T-helper 1 cell treated with Interleukin-12 subunit alpha and Interleukin-12 subunit beta and Interleukin-4 antibody, amounts not matched to agents 30 μg/mL and 1 μg/mL, for 36 hours (primary cell): ENCODE data around the gene SLMAP.

Source experiments
- H3K27ac Mint-ChIP-seq: one replicate; pipeline ENCODE4 v1.8.0; 2021; ENCODE audit warnings: mild to moderate bottlenecking, mixed read lengths
- H3K27me3 Mint-ChIP-seq: one replicate; pipeline ENCODE4 v1.8.0; 2021; ENCODE audit warnings: low read depth, mixed read lengths
- H3K36me3 Mint-ChIP-seq: one replicate; pipeline ENCODE4 v1.8.0; 2021; ENCODE audit warnings: low read depth, mixed read lengths
- H3K4me1 Mint-ChIP-seq: one replicate; pipeline ENCODE4 v1.8.0; 2021; ENCODE audit warnings: low read depth, mixed read lengths
- H3K4me3 Mint-ChIP-seq: one replicate; pipeline ENCODE4 v1.8.0; 2021; ENCODE audit warnings: mild to moderate bottlenecking, moderate library complexity, mixed read lengths
- H3K9me3 Mint-ChIP-seq: one replicate; pipeline ENCODE4 v1.8.0; 2021; ENCODE audit warnings: mixed read lengths

The SLMAP gene

GRCh38 chr3:57928511-57928910 is 172.4 kb downstream of the SLMAP start:
- H3K4me1 Mint-ChIP-seq, result peaks cover 2% of the 10 kb centered on the region
- H3K36me3 Mint-ChIP-seq, result peaks cover 23% of the 10 kb centered on the region
- H3K27me3 Mint-ChIP-seq, result no peaks in the 10 kb centered on the region
- no peak overlapping the region for H3K27ac Mint-ChIP-seq
- H3K9me3 Mint-ChIP-seq, result no peaks in the 10 kb centered on the region
- H3K4me3 Mint-ChIP-seq, result no peak overlapping the region

GRCh38 chr3:57929988-57930387 is 173.9 kb downstream of the SLMAP start:
- no peaks in the 10 kb centered on the region for H3K9me3 Mint-ChIP-seq
- no peak overlapping the region for H3K4me3 Mint-ChIP-seq
- H3K36me3 Mint-ChIP-seq, result peaks cover 23% of the 10 kb centered on the region
- no peaks in the 10 kb centered on the region for H3K27me3 Mint-ChIP-seq
- no peak overlapping the region for H3K27ac Mint-ChIP-seq
- H3K4me1 Mint-ChIP-seq, result peaks cover 2% of the 10 kb centered on the region

- H3K9me3 Mint-ChIP-seq, result no peaks in the 10 kb centered on the region
Observed at GRCh38 chr3:57933602-57934001, 177.5 kb downstream of the SLMAP start.

GRCh38 chr3:57934373-57934772 is 178.3 kb downstream of the SLMAP start:
- Mint-ChIP-seq H3K4me1 (peaks cover 2% of the 10 kb centered on the region), H3K9me3 (no peaks in the 10 kb centered on the region), H3K27me3 (no peaks in the 10 kb centered on the region)

More at GRCh38 chr3:57933602-57934001, 177.5 kb downstream of the SLMAP start:
- peaks cover 2% of the 10 kb centered on the region for H3K4me1 Mint-ChIP-seq
- H3K36me3 Mint-ChIP-seq, result peaks cover 8% of the 10 kb centered on the region
- H3K4me3 Mint-ChIP-seq, result no peak overlapping the region
- no peaks in the 10 kb centered on the region for H3K27me3 Mint-ChIP-seq
- H3K27ac Mint-ChIP-seq, result no peak overlapping the region

GRCh38 chr3:57935539-57935938 is 179.4 kb downstream of the SLMAP start:
- Mint-ChIP-seq H3K4me1 (peaks cover 2% of the 10 kb centered on the region), H3K27ac (no peak overlapping the region), H3K4me3 (no peak overlapping the region), H3K36me3 (peaks cover 8% of the 10 kb centered on the region), H3K9me3 (no peaks in the 10 kb centered on the region), H3K27me3 (no peaks in the 10 kb centered on the region)

More at GRCh38 chr3:57934373-57934772, 178.3 kb downstream of the SLMAP start:
- Mint-ChIP-seq H3K36me3 (peaks cover 8% of the 10 kb centered on the region), H3K4me3 (no peak overlapping the region), H3K27ac (no peak overlapping the region)

- H3K9me3 Mint-ChIP-seq, result no peaks in the 10 kb centered on the region
- H3K4me3 Mint-ChIP-seq, result no peak overlapping the region
- no peaks in the 10 kb centered on the region for H3K27me3 Mint-ChIP-seq
- H3K4me1 Mint-ChIP-seq, result peaks cover 2% of the 10 kb centered on the region
- peaks cover 5% of the 10 kb centered on the region for H3K36me3 Mint-ChIP-seq
- no peak overlapping the region for H3K27ac Mint-ChIP-seq
Observed at GRCh38 chr3:57937092-57937491, 181.0 kb downstream of the SLMAP start.

- H3K4me3 Mint-ChIP-seq, result no peak overlapping the region
- no peak overlapping the region for H3K27ac Mint-ChIP-seq
- no peaks in the 10 kb centered on the region for H3K4me1 Mint-ChIP-seq
- H3K27me3 Mint-ChIP-seq, result no peaks in the 10 kb centered on the region
- no peaks in the 10 kb centered on the region for H3K36me3 Mint-ChIP-seq
- H3K9me3 Mint-ChIP-seq, result no peaks in the 10 kb centered on the region
Observed at GRCh38 chr3:57939775-57940174, 183.7 kb downstream of the SLMAP start.

- H3K4me1 Mint-ChIP-seq, result no peaks in the 10 kb centered on the region
- no peaks in the 10 kb centered on the region for H3K9me3 Mint-ChIP-seq
- no peak overlapping the region for H3K27ac Mint-ChIP-seq
- H3K36me3 Mint-ChIP-seq, result no peaks in the 10 kb centered on the region
- H3K27me3 Mint-ChIP-seq, result no peaks in the 10 kb centered on the region
- H3K4me3 Mint-ChIP-seq, result no peak overlapping the region
Observed at GRCh38 chr3:57942388-57942787, 186.3 kb downstream of the SLMAP start.

- H3K9me3 Mint-ChIP-seq, result no peaks in the 10 kb centered on the region
- no peaks in the 10 kb centered on the region for H3K27me3 Mint-ChIP-seq
- H3K4me3 Mint-ChIP-seq, result no peak overlapping the region
- no peaks in the 10 kb centered on the region for H3K4me1 Mint-ChIP-seq
- no peaks in the 10 kb centered on the region for H3K36me3 Mint-ChIP-seq
- no peak overlapping the region for H3K27ac Mint-ChIP-seq
Observed at GRCh38 chr3:57942872-57943283, 186.8 kb downstream of the SLMAP start.

- H3K4me3 Mint-ChIP-seq, result no peak overlapping the region
- H3K4me1 Mint-ChIP-seq, result no peaks in the 10 kb centered on the region
- H3K9me3 Mint-ChIP-seq, result no peaks in the 10 kb centered on the region
- H3K27ac Mint-ChIP-seq, result no peak overlapping the region
- no peaks in the 10 kb centered on the region for H3K27me3 Mint-ChIP-seq
- H3K36me3 Mint-ChIP-seq, result no peaks in the 10 kb centered on the region
Observed at GRCh38 chr3:57943525-57944495, 187.7 kb downstream of the SLMAP start.

GRCh38 chr3:57946970-57947381 is 190.9 kb downstream of the SLMAP start:
- H3K27ac Mint-ChIP-seq, result no peak overlapping the region
- H3K27me3 Mint-ChIP-seq, result no peaks in the 10 kb centered on the region
- H3K4me3 Mint-ChIP-seq, result no peak overlapping the region
- no peaks in the 10 kb centered on the region for H3K36me3 Mint-ChIP-seq
- H3K4me1 Mint-ChIP-seq, result no peaks in the 10 kb centered on the region
- H3K9me3 Mint-ChIP-seq, result no peaks in the 10 kb centered on the region

- H3K27ac Mint-ChIP-seq, result no peak overlapping the region
- no peaks in the 10 kb centered on the region for H3K9me3 Mint-ChIP-seq
- H3K36me3 Mint-ChIP-seq, result no peaks in the 10 kb centered on the region
- no peaks in the 10 kb centered on the region for H3K27me3 Mint-ChIP-seq
- no peaks in the 10 kb centered on the region for H3K4me1 Mint-ChIP-seq
- H3K4me3 Mint-ChIP-seq, result no peak overlapping the region
Observed at GRCh38 chr3:57948080-57948671, 192.1 kb downstream of the SLMAP start.

- H3K4me1 Mint-ChIP-seq, result no peaks in the 10 kb centered on the region
- no peak overlapping the region for H3K4me3 Mint-ChIP-seq
- H3K36me3 Mint-ChIP-seq, result no peaks in the 10 kb centered on the region
- no peaks in the 10 kb centered on the region for H3K27me3 Mint-ChIP-seq
- H3K9me3 Mint-ChIP-seq, result no peaks in the 10 kb centered on the region
- no peak overlapping the region for H3K27ac Mint-ChIP-seq
Observed at GRCh38 chr3:57948781-57949242, 192.7 kb downstream of the SLMAP start.

GRCh38 chr3:57949344-57949743 is 193.2 kb downstream of the SLMAP start:
- Mint-ChIP-seq H3K4me1 (no peaks in the 10 kb centered on the region), H3K27ac (no peak overlapping the region), H3K36me3 (no peaks in the 10 kb centered on the region), H3K9me3 (no peaks in the 10 kb centered on the region), H3K4me3 (no peak overlapping the region), H3K27me3 (no peaks in the 10 kb centered on the region)
